ENCODE data around the gene MCM9.

The MCM9 gene

DNA sequence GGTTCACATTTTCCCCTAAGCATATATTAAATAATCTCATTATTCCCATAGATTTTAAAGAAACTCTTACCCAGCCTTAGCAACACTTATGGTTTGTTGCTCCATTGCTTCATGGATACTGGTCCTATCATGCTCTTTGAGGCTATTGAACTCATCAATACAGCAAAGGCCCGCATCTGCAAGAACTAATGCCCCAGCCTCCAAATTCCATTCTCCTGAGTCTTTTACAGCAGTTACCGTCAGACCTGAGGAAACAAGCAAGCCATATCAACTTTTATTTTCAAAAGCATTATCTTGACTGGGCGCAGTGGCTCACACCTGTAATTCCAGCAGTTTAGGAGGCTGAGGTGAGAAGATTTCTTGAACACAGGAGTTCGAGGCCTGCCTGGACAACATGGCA lies 78.7 kb downstream of the MCM9 start:
- TF ChIP-seq SIN3A (IDR thresholded peaks at IDR 0.05; ENCODE audit: borderline replicate concordance, insufficient read depth, low read length) (no peak), POLR2AphosphoS5 (IDR thresholded peaks at IDR 0.05; ENCODE audit: low read depth, low read length) (no peak)
- TF ChIP-seq, protein P1, sequence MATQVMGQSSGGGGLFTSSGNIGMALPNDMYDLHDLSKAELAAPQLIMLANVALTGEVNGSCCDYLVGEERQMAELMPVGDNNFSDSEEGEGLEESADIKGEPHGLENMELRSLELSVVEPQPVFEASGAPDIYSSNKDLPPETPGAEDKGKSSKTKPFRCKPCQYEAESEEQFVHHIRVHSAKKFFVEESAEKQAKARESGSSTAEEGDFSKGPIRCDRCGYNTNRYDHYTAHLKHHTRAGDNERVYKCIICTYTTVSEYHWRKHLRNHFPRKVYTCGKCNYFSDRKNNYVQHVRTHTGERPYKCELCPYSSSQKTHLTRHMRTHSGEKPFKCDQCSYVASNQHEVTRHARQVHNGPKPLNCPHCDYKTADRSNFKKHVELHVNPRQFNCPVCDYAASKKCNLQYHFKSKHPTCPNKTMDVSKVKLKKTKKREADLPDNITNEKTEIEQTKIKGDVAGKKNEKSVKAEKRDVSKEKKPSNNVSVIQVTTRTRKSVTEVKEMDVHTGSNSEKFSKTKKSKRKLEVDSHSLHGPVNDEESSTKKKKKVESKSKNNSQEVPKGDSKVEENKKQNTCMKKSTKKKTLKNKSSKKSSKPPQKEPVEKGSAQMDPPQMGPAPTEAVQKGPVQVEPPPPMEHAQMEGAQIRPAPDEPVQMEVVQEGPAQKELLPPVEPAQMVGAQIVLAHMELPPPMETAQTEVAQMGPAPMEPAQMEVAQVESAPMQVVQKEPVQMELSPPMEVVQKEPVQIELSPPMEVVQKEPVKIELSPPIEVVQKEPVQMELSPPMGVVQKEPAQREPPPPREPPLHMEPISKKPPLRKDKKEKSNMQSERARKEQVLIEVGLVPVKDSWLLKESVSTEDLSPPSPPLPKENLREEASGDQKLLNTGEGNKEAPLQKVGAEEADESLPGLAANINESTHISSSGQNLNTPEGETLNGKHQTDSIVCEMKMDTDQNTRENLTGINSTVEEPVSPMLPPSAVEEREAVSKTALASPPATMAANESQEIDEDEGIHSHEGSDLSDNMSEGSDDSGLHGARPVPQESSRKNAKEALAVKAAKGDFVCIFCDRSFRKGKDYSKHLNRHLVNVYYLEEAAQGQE (IDR thresholded peaks at IDR 0.05; ENCODE audit: insufficient read depth in 1 of 2, low read depth in 2 of 2, low read length in 2 of 2): no peak

DNA sequence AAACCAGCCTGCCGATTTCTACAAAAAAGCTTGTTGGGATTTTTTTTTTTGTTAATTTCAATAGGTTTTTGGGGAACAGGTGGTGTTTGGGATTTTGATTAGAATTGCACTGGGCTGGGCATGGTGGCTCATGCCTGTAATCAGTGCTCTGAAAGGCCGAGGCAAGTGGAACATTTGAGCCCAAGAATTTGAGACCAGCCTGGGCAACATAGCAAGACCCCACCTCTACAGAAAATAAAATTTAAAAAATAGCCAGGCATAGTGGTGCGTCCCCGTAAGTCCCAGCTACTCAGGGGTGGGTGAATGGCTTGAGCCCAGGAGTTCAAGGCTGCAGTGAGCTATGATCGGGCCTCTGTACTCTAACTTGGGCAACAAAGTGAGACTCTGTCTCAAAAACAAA lies 81.6 kb downstream of the MCM9 start:
- TF ChIP-seq, protein P1 (IDR thresholded peaks at IDR 0.05; ENCODE audit: insufficient read depth in 1 of 2, low read depth in 2 of 2, low read length in 2 of 2): no peak
- TF ChIP-seq TAF1 (IDR thresholded peaks at IDR 0.05; ENCODE audit: borderline replicate concordance, insufficient read depth, low read length): no peak
- TF ChIP-seq FOXP2 (optimal IDR thresholded peaks at IDR 0.05; ENCODE audit: borderline replicate concordance, extremely low read depth, extremely low read length, insufficient read depth): no peak
- TF ChIP-seq SIN3A (IDR thresholded peaks at IDR 0.05; ENCODE audit: borderline replicate concordance, insufficient read depth, low read length): no peak
- no peak for TF ChIP-seq POLR2AphosphoS5 (IDR thresholded peaks at IDR 0.05; ENCODE audit: low read depth, low read length)

DNA sequence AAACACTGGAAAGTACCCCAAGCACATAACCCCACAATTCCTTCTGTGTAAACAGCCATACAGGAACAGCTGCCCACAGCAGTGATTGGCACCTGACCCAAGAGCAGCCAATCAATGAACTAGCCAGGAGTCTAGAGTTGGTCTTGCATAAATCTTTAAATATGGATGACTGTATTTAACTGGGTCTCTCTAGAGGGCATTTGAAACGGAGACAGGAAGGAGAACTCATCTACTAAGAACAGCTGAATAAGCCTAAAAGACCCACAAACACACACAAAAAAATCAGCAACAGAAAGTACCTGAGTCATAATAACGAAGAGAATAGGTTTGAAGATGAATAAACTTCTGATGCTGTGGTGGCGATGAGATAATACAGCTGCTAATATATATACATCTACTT lies 90.0 kb downstream of the MCM9 start:
- no peak for TF ChIP-seq POLR2AphosphoS5 (IDR thresholded peaks at IDR 0.05; ENCODE audit: low read depth, low read length)
- no peak for TF ChIP-seq SIN3A (IDR thresholded peaks at IDR 0.05; ENCODE audit: borderline replicate concordance, insufficient read depth, low read length)
- TF ChIP-seq FOXP2 (optimal IDR thresholded peaks at IDR 0.05; ENCODE audit: borderline replicate concordance, extremely low read depth, extremely low read length, insufficient read depth): no peak
- TF ChIP-seq TAF1 (IDR thresholded peaks at IDR 0.05; ENCODE audit: borderline replicate concordance, insufficient read depth, low read length): no peak
- TF ChIP-seq, protein P1 (IDR thresholded peaks at IDR 0.05; ENCODE audit: insufficient read depth in 1 of 2, low read depth in 2 of 2, low read length in 2 of 2): no peak

DNA sequence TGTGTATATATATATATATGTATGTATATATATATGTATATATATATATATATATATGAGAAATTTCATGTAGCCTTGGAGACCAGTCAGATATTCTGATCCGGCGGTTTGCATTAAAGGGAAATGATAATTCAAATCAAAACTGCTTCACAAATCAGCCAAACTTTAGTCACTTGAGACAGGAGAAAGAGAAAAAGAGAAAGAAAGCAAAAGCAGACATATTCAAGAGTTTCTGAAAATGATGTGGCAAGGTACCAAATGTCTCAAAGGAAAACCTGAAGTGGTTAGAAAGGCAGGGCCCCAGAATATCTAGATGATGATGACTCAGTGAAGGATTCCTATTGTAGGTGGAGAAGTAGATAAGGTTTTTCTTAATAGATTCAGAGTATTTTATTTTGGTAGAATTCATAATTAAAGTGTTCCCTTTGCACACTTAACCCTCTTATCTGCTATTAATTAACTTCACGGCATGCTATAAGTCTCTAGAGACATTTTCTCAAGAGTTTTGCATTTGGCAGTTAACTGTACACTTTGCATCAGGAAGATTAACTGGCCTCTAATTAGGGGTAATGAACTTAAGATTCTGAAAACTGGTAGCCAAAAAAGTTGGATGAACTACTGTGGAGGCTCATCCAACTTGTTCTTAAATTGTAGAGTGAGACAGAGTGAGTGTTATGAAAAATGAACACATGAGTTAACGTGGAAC lies 91.1 kb downstream of the MCM9 start:
- TF ChIP-seq TAF1 (IDR thresholded peaks at IDR 0.05; ENCODE audit: borderline replicate concordance, insufficient read depth, low read length): no peak
- TF ChIP-seq FOXP2 (optimal IDR thresholded peaks at IDR 0.05; ENCODE audit: borderline replicate concordance, extremely low read depth, extremely low read length, insufficient read depth): no peak
- TF ChIP-seq POLR2AphosphoS5 (IDR thresholded peaks at IDR 0.05; ENCODE audit: low read depth, low read length): no peak

DNA sequence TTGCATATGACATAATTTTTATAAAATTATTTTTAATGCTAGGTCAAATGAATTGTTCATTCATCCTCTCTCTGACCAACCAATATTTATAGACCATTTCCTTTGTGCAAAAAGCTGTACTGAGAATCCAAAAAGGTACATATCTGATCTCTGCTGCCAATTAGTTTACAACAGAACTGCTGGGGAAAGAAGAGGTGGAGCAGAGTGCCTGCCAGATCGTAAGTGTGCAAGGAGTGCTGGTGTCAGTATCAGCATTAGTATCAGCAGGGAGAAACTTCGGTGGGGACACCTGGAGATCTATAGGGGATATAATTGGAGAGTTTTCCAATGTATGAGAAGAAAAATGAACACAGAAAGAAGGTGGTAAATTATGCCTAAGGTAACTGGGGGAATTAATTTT lies 104.3 kb downstream of the MCM9 start:
- TF ChIP-seq, protein P1 (IDR thresholded peaks at IDR 0.05; ENCODE audit: insufficient read depth in 1 of 2, low read depth in 2 of 2, low read length in 2 of 2): no peak
- TF ChIP-seq FOXP2 (optimal IDR thresholded peaks at IDR 0.05; ENCODE audit: borderline replicate concordance, extremely low read depth, extremely low read length, insufficient read depth): no peak
- TF ChIP-seq SIN3A (IDR thresholded peaks at IDR 0.05; ENCODE audit: borderline replicate concordance, insufficient read depth, low read length): no peak
- no peak for TF ChIP-seq TAF1 (IDR thresholded peaks at IDR 0.05; ENCODE audit: borderline replicate concordance, insufficient read depth, low read length)
- no peak for TF ChIP-seq POLR2AphosphoS5 (IDR thresholded peaks at IDR 0.05; ENCODE audit: low read depth, low read length)
